Uterus (tissue), 4 donors: ENCODE measurements around the gene CRADD. TPM values are rescaled to one million over a fixed set of nuclear protein-coding genes. Genes with fewer than 3 reads are reported as not detected.
"Not testable (repeated sequence)": the region's sequence is repeated elsewhere in the genome, so short reads cannot be mapped to it uniquely, and the experiment has no call there.

Experiments
- DNase-seq, 2 donors: peaks; one replicate each; pipeline ENCODE4 v3.0.0-alpha.2; 2019 to 2020
- H3K27ac ChIP-seq, 2 donors: fragments of 200-600 bp; sonication (generic); 1 replicate in 1 of 2; 2 replicates in 1 of 2; pipeline ENCODE4 v1.5.1; 2016 to 2018
- H3K27me3 ChIP-seq, 2 donors: fragments of 200-600 bp; sonication (generic); one replicate each; pipeline ENCODE4 v1.5.1; 2018 to 2019; ENCODE audit warnings: control low read depth in 1 of 2
- H3K36me3 ChIP-seq, 2 donors: fragments of 200-600 bp; sonication (generic); one replicate each; pipeline ENCODE4 v1.5.1; 2019; ENCODE audit warnings: control low read depth in 1 of 2
- H3K4me1 ChIP-seq, 2 donors: fragments of 200-600 bp; sonication (generic); one replicate each; pipeline ENCODE4 v1.5.1; 2018 to 2019; ENCODE audit warnings: control low read depth in 1 of 2
- H3K4me3 ChIP-seq, 2 donors: fragments of 200-600 bp; sonication (generic); 1 replicate in 1 of 2; 2 replicates in 1 of 2; pipeline ENCODE4 v1.5.1; 2018 to 2019; ENCODE audit warnings: mild to moderate bottlenecking in 1 of 2
- H3K9me3 ChIP-seq, 2 donors: fragments of 200-600 bp; sonication (generic); one replicate each; pipeline ENCODE4 v1.5.1; 2019; ENCODE audit warnings: control low read depth in 1 of 2
- CTCF ChIP-seq, 4 experiments: fragments of 200-600 bp in 2 of 4; fragments of 450-650 bp in 2 of 4; sonication (generic) in 2 of 4; IDR thresholded peaks; one replicate each; pipeline ENCODE4 v1.5.1; 2016 to 2019; ENCODE audit warnings: antibody characterized with exemption in 4 of 4, mild to moderate bottlenecking in 2 of 4, moderate library complexity in 1 of 4
- POLR2A ChIP-seq, 2 donors: fragments of 450-650 bp; IDR thresholded peaks; one replicate each; pipeline ENCODE4 v1.6.1; 2016; ENCODE audit warnings: antibody characterized with exemption in 2 of 2, mild to moderate bottlenecking in 1 of 2, moderate library complexity in 1 of 2
- intact Hi-C: fragments of 100-400 bp; cut with DNase I; formaldehyde crosslinking; loops from one replicate; pipeline ENCODE4 v1.15.1; 2023; ENCODE audit warnings: low total_unique reads
- total RNA-seq, 4 donors: library from RNA; depleted of rRNA in 3 of 4; stranded (reverse); fragments of >200 nt in 3 of 4; gene quantifications; one replicate each; pipeline versions ENCODE4 v1.1.0 to v1.2.4, GENCODE V29; 2014 to 2023
- donor health status: DM: yes; HTN: yes; CAD: no.

The CRADD gene
- total RNA-seq, 4 donors from 2014 or later: 26.4 to 105 (median 49.2) TPM

GRCh38 chr12:93638954-93639353 lies 38.2 kb upstream of the CRADD start:
- Histone ChIP-seq H3K27me3 (no peaks in the 10 kb centered on the region), H3K9me3 (no peaks in the 10 kb centered on the region), H3K4me1 (peaks cover 0 to 5% of the 10 kb centered on the region in 2 donors), H3K27ac (peak overlapping the region; percentile 52 to 60), H3K4me3 (no peak overlapping the region), H3K36me3 (no peaks in the 10 kb centered on the region)
- DNase-seq: no peak
- intact Hi-C loops: no loop called here
- no peak for TF ChIP-seq POLR2A (IDR thresholded peaks at IDR 0.05)
- no peak for TF ChIP-seq CTCF (IDR thresholded peaks at IDR 0.05)

GRCh38 chr12:93639406-93639805 lies 37.8 kb upstream of the CRADD start:
- no peaks in the 10 kb centered on the region for H3K36me3 ChIP-seq
- TF ChIP-seq POLR2A (IDR thresholded peaks at IDR 0.05) (no peak), CTCF (IDR thresholded peaks at IDR 0.05) (no peak)
- no peaks in the 10 kb centered on the region for H3K9me3 ChIP-seq
- no peak overlapping the region for H3K4me3 ChIP-seq
- no peaks in the 10 kb centered on the region for H3K27me3 ChIP-seq
- peaks cover 0 to 5% of the 10 kb centered on the region in 2 donors for H3K4me1 ChIP-seq
- intact Hi-C loops: no loop called here
- no peak for DNase-seq
- peak overlapping the region; percentile 52 to 60 for H3K27ac ChIP-seq

GRCh38 chr12:93641380-93641779 lies 35.8 kb upstream of the CRADD start:
- intact Hi-C loops, H3K27me3 ChIP-seq, H3K4me3 ChIP-seq, H3K36me3 ChIP-seq, H3K4me1 ChIP-seq, DNase-seq, H3K27ac ChIP-seq, H3K9me3 ChIP-seq: not testable (repeated sequence)

GRCh38 chr12:93642751-93643150 lies 34.4 kb upstream of the CRADD start:
- TF ChIP-seq CTCF (IDR thresholded peaks at IDR 0.05): no peak
- TF ChIP-seq POLR2A (IDR thresholded peaks at IDR 0.05): no peak
- Histone ChIP-seq H3K27ac (no peak overlapping the region), H3K4me3 (no peak overlapping the region), H3K27me3 (no peaks in the 10 kb centered on the region), H3K36me3 (no peaks in the 10 kb centered on the region), H3K4me1 (peaks cover 0 to 5% of the 10 kb centered on the region in 2 donors), H3K9me3 (no peaks in the 10 kb centered on the region)
- intact Hi-C loops: no loop called here
- no peak for DNase-seq

GRCh38 chr12:93645702-93646101 lies 31.5 kb upstream of the CRADD start:
- no peak overlapping the region for H3K27ac ChIP-seq
- H3K4me3 ChIP-seq: no peak overlapping the region
- no peaks in the 10 kb centered on the region for H3K36me3 ChIP-seq
- intact Hi-C loops: no loop called here
- no peaks in the 10 kb centered on the region for H3K9me3 ChIP-seq
- DNase-seq: no peak
- H3K27me3 ChIP-seq: no peaks in the 10 kb centered on the region
- no peaks in the 10 kb centered on the region for H3K4me1 ChIP-seq
- no peak for TF ChIP-seq CTCF (IDR thresholded peaks at IDR 0.05)
- TF ChIP-seq POLR2A (IDR thresholded peaks at IDR 0.05): no peak

GRCh38 chr12:93650626-93651025 lies 26.5 kb upstream of the CRADD start:
- H3K4me3 ChIP-seq: no peak overlapping the region
- no peaks in the 10 kb centered on the region for H3K4me1 ChIP-seq
- intact Hi-C loops: no loop called here

More at GRCh38 chr12:93650626-93651025, 26.5 kb upstream of the CRADD start:
- TF ChIP-seq POLR2A (IDR thresholded peaks at IDR 0.05) (no peak), CTCF (IDR thresholded peaks at IDR 0.05) (no peak)
- H3K27me3 ChIP-seq: no peaks in the 10 kb centered on the region
- no peak for DNase-seq
- no peak overlapping the region for H3K27ac ChIP-seq
- H3K9me3 ChIP-seq: no peaks in the 10 kb centered on the region
- H3K36me3 ChIP-seq: no peaks in the 10 kb centered on the region
